PC-3 (cell line): Measurements from ENCODE around the gene NAPG. TPM values are rescaled to one million over a fixed set of nuclear protein-coding genes. Genes with fewer than 3 reads are reported as not detected.

Experiments
- ATAC-seq: fragments of 200-7000 bp; cut with Tn5 transposase; 2 replicates; pipeline ENCODE4 v1.9.1; 2020; ENCODE audit warnings: mild to moderate bottlenecking, moderate library complexity
- BruUV-seq: library from RNA; stranded (reverse); fragments of 400-500 nt; replicated peaks from 2 replicates; lab custom pipeline; 2021; lab: Mats Ljungman, UMichigan
- CTCF ChIA-PET: fragments of 300-600 bp; sonication (Branson Sonifier 250); formaldehyde crosslinking; loops from one replicate; lab custom pipeline; 2022; ENCODE audit warnings: antibody characterized with exemption; lab: Charles Lee
- POLR2A ChIA-PET: fragments of 300-600 bp; sonication (Branson Sonifier 250); formaldehyde crosslinking; loops from one replicate; lab custom pipeline; 2022; ENCODE audit warnings: antibody characterized with exemption; ENCODE audit not compliant: unreplicated experiment; lab: Charles Lee
- DNase-seq: peaks from one replicate; pipeline ENCODE4 v3.0.0-alpha.2; 2015
- H2AFZ ChIP-seq: fragments of 300-600 bp; sonication (generic); 2 replicates; pipeline ENCODE4 v1.6.0; 2016; ENCODE audit warnings: antibody characterized with exemption, low read length
- H3F3A ChIP-seq: fragments of 300-600 bp; sonication (generic); one replicate; pipeline ENCODE4 v1.6.0; 2017; ENCODE audit warnings: antibody characterized with exemption, low read length, control low read depth, mild to moderate bottlenecking; ENCODE audit not compliant: unreplicated experiment
- H3K27ac ChIP-seq: fragments of 300-600 bp; sonication (generic); 2 replicates; pipeline ENCODE4 v1.5.1; 2016; ENCODE audit warnings: mild to moderate bottlenecking, low read length
- H3K27me3 ChIP-seq: fragments of 300-600 bp; sonication (generic); 2 replicates; pipeline ENCODE4 v1.6.1; 2016; ENCODE audit warnings: low read length, mixed read lengths
- H3K36me3 ChIP-seq: fragments of 300-600 bp; sonication (generic); 2 replicates; pipeline ENCODE4 v1.6.1; 2016; ENCODE audit warnings: low read depth, mixed run types, low read length, mixed read lengths
- H3K4me1 ChIP-seq: fragments of 300-600 bp; sonication (generic); 2 replicates; pipeline ENCODE4 v1.5.1; 2016; ENCODE audit warnings: low read length; ENCODE audit not compliant: insufficient read depth
- H3K4me2 ChIP-seq: fragments of 300-600 bp; sonication (generic); 2 replicates; pipeline ENCODE4 v1.6.0; 2016; ENCODE audit warnings: low read length
- H3K4me3 ChIP-seq: fragments of 300-600 bp; sonication (generic); 2 replicates; pipeline ENCODE4 v1.5.1; 2016; ENCODE audit warnings: mild to moderate bottlenecking, low read length, mixed read lengths
- H3K79me2 ChIP-seq: fragments of 300-600 bp; sonication (generic); 2 replicates; pipeline ENCODE4 v1.6.1; 2017; ENCODE audit warnings: low read length, mixed read lengths
- H3K9ac ChIP-seq: fragments of 300-600 bp; sonication (generic); 2 replicates; pipeline ENCODE4 v1.6.0; 2016; ENCODE audit warnings: mild to moderate bottlenecking, low read length
- H3K9me2 ChIP-seq: fragments of 300-600 bp; sonication (generic); replicated peaks from 2 replicates; pipeline ENCODE4 v1.6.1; 2016; ENCODE audit warnings: mixed run types, low read length, mixed read lengths
- H3K9me3 ChIP-seq: fragments of 300-600 bp; sonication (generic); 2 replicates; pipeline ENCODE4 v1.6.1; 2016; ENCODE audit warnings: low read length, mixed read lengths
- H4K20me1 ChIP-seq: fragments of 300-600 bp; sonication (generic); 2 replicates; pipeline ENCODE4 v1.6.1; 2016; ENCODE audit warnings: low read length, mixed read lengths
- EZH2 ChIP-seq: fragments of 300-600 bp; sonication (generic); IDR thresholded peaks from one replicate; pipeline ENCODE4 v1.6.1; 2017; ENCODE audit warnings: antibody characterized with exemption, mild to moderate bottlenecking, low read length; ENCODE audit not compliant: unreplicated experiment
- EZH2phosphoT487 ChIP-seq: fragments of 300-600 bp; sonication (generic); IDR thresholded peaks from 2 replicates; pipeline ENCODE4 v1.6.1; 2018; ENCODE audit warnings: mild to moderate bottlenecking, antibody characterized with exemption, low read length, borderline replicate concordance
- intact Hi-C: fragments of 100-400 bp; cut with micrococcal nuclease; formaldehyde crosslinking; loops from 2 replicates; pipeline ENCODE4 v1.9.0; 2023
- total RNA-seq: library from RNA; depleted of rRNA; stranded (reverse); fragments of >200 nt; gene quantifications from 2 replicates; pipeline ENCODE4 v1.2.3, GENCODE V29; 2014
- TF ChIP-seq, protein P1 (sequence below): fragments of 300-600 bp; sonication (generic); conservative IDR thresholded peaks from 2 replicates; pipeline ENCODE4 v1.5.1; 2017; ENCODE audit warnings: antibody characterized with exemption, low read depth, mild to moderate bottlenecking, low read length

NAPG gene
- total RNA-seq, 1 experiment from 2014 or later = 24.7 TPM

DNA sequence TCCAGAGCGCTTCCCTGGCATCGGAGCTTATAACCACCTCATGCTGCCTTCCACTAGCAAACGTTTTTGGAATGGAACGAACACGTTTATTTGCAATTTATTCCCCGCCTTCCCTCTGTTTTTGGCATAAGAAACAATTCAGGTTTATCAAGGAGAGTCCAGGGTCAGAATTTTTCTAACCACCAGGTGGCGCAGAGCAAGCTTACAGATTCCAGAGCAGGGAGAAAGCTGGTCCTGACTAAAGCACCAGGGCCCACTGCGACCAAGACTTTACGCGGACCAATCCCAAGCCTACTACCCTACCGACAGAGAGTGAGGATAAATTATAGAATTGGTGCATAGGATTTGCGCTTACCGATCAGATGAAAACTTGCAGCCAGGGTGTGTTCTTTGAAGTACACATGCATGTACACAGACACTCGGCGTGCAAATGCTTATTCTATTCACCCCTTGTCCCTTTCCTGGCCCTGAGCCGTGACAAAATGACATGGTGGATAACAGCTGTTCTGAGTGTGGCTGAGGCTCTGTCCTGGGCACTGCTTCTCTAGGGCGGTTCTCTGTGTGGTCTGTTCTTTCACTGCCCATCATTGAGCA is 34.7 kb downstream of the NAPG start:
- intact Hi-C loops = loop anchor here (5.0 to 10.0 kb wide), 3 partner anchors 37 to 294 kb away; no protein-coding TSS in a partner anchor
- peaks cover 11% of the 10 kb centered on the region for H3K4me1 ChIP-seq
- no peaks in the 10 kb centered on the region for H4K20me1 ChIP-seq
- H3F3A ChIP-seq = no peaks in the 10 kb centered on the region
- no peak overlapping the region for H2AFZ ChIP-seq
- ChIA-PET POLR2A (no interaction called here), CTCF (interaction anchor here (0.6 to 1.5 kb wide), 3 partner anchors 23 to 594 kb away, joined by 3 to 5 read pairs (median 4); no protein-coding TSS in a partner anchor)
- no peak overlapping the region; the same call in 1 of the 2 replicates for H3K4me3 ChIP-seq
- ATAC-seq (peak; percentile 76), DNase-seq (peak; percentile 83)
- H3K4me2 ChIP-seq = peak overlapping the region; percentile 47
- TF ChIP-seq EZH2 (no peak), EZH2phosphoT487 (no peak)
- TF ChIP-seq, protein P1, sequence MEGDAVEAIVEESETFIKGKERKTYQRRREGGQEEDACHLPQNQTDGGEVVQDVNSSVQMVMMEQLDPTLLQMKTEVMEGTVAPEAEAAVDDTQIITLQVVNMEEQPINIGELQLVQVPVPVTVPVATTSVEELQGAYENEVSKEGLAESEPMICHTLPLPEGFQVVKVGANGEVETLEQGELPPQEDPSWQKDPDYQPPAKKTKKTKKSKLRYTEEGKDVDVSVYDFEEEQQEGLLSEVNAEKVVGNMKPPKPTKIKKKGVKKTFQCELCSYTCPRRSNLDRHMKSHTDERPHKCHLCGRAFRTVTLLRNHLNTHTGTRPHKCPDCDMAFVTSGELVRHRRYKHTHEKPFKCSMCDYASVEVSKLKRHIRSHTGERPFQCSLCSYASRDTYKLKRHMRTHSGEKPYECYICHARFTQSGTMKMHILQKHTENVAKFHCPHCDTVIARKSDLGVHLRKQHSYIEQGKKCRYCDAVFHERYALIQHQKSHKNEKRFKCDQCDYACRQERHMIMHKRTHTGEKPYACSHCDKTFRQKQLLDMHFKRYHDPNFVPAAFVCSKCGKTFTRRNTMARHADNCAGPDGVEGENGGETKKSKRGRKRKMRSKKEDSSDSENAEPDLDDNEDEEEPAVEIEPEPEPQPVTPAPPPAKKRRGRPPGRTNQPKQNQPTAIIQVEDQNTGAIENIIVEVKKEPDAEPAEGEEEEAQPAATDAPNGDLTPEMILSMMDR = peak; percentile 84
- H3K36me3 ChIP-seq = peaks cover 8% of the 10 kb centered on the region
- BruUV-seq = no TSS peak
- no peak overlapping the region for H3K9ac ChIP-seq
- H3K79me2 ChIP-seq = no peaks in the 10 kb centered on the region
- no peaks in the 10 kb centered on the region for H3K9me2 ChIP-seq
- H3K27me3 ChIP-seq = no peaks in the 10 kb centered on the region
- no peak overlapping the region for H3K27ac ChIP-seq
- no peaks in the 10 kb centered on the region for H3K9me3 ChIP-seq

DNA sequence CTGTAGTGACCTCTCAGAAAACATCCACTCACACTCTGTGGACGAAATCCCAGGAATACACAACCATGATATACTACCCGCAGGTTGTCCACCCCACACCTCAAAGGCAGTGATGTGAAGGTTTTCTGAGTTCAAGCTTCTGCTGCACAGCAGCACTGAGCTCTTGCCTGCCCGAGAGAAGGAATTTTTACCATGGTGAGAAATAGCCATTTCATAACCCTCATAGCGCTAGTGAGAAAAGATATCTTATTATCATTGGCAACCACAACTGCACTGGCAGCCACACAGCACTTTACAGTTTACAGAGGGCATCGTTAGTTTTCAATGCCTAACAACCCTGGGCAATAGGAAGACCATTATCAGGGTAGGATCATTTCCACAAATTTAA is 36.9 kb downstream of the NAPG start:
- no peaks in the 10 kb centered on the region for H3K27me3 ChIP-seq
- no peak overlapping the region for H3K4me2 ChIP-seq
- H3K9me2 ChIP-seq = no peaks in the 10 kb centered on the region
- H2AFZ ChIP-seq = no peak overlapping the region
- no peaks in the 10 kb centered on the region for H3K79me2 ChIP-seq
- no peak for DNase-seq
- H4K20me1 ChIP-seq = no peaks in the 10 kb centered on the region
- no peaks in the 10 kb centered on the region for H3F3A ChIP-seq
- H3K4me1 ChIP-seq = peaks cover 11% of the 10 kb centered on the region
- no peaks in the 10 kb centered on the region for H3K9me3 ChIP-seq
- no TSS peak for BruUV-seq
- ChIA-PET CTCF (interaction anchor here (0.6 kb wide), 3 partner anchors 100 to 633 kb away, joined by 3 to 8 read pairs (median 4); no protein-coding TSS in a partner anchor), POLR2A (interaction anchor here (0.6 kb wide), 1 partner anchor 60 kb away, joined by 6 read pairs; no protein-coding TSS in a partner anchor)
- H3K36me3 ChIP-seq = no peaks in the 10 kb centered on the region
- TF ChIP-seq EZH2phosphoT487 (no peak), EZH2 (no peak)
- TF ChIP-seq, protein P1 = no peak
- intact Hi-C loops = loop anchor here (5.0 to 10.0 kb wide), 3 partner anchors 35 to 292 kb away; no protein-coding TSS in a partner anchor
- H3K4me3 ChIP-seq = no peak overlapping the region
- ATAC-seq = no peak
- H3K9ac ChIP-seq = no peak overlapping the region
- H3K27ac ChIP-seq = no peak overlapping the region

DNA sequence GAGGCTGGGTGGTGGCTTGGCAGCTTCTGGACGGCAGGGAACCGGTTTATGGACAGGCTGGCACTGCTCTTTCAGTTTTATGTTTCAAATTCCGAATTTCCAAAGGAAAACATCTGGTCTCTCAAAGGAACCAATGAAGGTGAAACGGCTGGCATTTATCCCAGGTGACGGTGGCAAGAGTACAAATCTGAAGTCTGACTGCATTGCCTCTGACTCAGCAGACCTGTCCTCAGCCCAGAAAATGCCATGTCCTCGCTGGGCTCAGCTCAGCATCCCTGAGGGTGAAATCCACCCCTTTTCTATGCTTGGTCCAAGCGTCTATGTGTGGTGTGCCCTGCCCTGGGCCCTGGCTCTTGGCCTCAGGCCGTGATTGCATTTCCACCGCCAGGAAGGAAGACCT is 38.1 kb downstream of the NAPG start:
- TF ChIP-seq EZH2 (no peak), EZH2phosphoT487 (no peak)
- TF ChIP-seq, protein P1 = no peak
- intact Hi-C loops = loop anchor here (5.0 to 10.0 kb wide), 3 partner anchors 33 to 291 kb away; no protein-coding TSS in a partner anchor
- CTCF ChIA-PET = no interaction called here
- no peaks in the 10 kb centered on the region for H3F3A ChIP-seq
- peak; percentile 58 for ATAC-seq
- DNase-seq = peak; percentile 81
- no TSS peak for BruUV-seq
- peaks cover 11% of the 10 kb centered on the region for H3K4me1 ChIP-seq
- no peaks in the 10 kb centered on the region for H3K79me2 ChIP-seq
- H4K20me1 ChIP-seq = no peaks in the 10 kb centered on the region
- H3K4me2 ChIP-seq = 0 out of 2 replicates have a peak overlapping the region, but pooled peaks have one; percentile 20
- no peaks in the 10 kb centered on the region for H3K9me3 ChIP-seq
- H3K9me2 ChIP-seq = no peaks in the 10 kb centered on the region
- H3K9ac ChIP-seq = no peak overlapping the region
- H3K4me3 ChIP-seq = no peak overlapping the region
- H3K36me3 ChIP-seq = no peaks in the 10 kb centered on the region
- H2AFZ ChIP-seq = no peak overlapping the region
- no peak overlapping the region for H3K27ac ChIP-seq
- no peaks in the 10 kb centered on the region for H3K27me3 ChIP-seq
- POLR2A ChIA-PET = no interaction called here
